ENCODE data around the gene ADAMTS13. TPM values are rescaled to one million over a fixed set of nuclear protein-coding genes. Genes with fewer than 3 reads are reported as not detected.
A peak's percentile ranks its signal among the peaks of the same experiment; 100 is the strongest.

ADAMTS13 gene
- polyA plus RNA-seq, 10 donors = 3.8 to 8.6 (median 5.9) TPM

DNA sequence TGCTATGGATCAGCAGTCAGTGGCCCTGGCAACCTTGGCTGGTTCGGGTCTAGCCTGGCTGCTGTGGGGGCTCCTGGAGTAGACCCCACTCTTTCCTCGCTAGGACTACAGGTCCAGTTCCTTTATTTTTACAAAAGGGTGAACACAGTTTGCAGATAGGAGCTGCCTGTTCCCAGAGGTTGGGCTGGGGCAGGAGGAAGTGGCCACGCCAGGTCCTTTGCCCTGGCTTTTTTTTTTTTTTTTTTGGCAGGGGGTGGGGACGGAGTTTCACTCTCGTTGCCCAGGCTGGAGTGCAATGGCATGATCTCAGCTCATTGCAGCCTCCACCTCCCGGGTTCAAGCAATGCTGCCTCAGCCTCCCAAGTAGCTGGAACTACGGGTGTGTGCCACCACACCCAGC is 48.8 kb downstream of the ADAMTS13 start:
- DNase-seq = no peak

DNA sequence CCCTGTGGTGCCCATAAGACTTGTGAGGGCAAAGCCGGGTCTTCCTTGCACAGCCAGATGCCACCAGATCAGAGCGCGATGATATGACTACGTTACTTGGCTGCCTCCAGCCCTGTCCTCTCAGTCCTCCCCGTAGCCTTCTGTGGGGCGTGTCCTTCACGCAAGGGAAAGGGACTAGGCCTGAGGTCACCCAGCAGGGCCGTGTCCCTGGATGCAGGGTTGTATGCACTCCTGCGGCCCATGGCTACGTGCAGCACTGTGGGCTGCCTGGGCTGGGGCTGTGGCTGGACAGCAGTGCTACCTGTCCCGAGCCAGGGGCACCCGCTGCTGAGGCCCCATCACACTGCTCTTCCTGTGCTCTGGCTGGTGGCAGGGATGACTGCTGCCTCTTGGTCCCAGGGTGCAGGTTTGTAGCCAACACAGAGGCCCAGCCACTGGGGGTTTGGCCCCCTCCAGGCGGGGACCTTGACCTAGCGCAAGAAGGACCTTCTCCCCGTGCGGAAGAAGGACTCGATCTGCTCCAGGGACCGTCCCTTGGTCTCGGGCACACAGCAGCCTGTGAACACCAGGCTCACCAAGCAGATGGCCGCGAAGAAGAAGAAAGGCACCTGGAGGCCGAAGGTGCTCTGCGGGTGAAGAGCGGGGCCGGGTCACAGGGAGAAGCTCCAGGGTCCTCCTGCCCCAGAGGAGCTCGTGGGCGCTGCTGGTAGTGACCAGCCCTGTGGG is 49.5 kb downstream of the ADAMTS13 start:
- DNase-seq = no peak

DNA sequence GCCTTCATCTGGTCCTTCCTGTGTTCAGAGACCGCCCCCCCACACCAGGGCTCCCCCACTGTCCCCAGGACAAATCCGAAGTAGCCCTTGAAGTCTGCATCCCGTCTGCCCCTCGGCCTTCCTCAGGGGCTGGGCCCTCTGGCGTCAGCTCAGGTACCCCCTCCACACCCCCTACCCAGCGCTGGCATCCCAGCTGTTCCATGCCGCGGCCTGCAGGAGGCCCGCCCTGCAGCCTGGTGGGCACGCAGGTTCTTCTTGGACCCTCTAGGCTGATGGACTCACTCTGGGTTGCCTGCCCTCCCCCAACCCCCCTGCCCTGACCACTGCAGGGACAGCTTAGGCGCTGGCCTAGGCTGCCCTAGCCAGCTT is 50.1 kb downstream of the ADAMTS13 start:
- no peak for DNase-seq

DNA sequence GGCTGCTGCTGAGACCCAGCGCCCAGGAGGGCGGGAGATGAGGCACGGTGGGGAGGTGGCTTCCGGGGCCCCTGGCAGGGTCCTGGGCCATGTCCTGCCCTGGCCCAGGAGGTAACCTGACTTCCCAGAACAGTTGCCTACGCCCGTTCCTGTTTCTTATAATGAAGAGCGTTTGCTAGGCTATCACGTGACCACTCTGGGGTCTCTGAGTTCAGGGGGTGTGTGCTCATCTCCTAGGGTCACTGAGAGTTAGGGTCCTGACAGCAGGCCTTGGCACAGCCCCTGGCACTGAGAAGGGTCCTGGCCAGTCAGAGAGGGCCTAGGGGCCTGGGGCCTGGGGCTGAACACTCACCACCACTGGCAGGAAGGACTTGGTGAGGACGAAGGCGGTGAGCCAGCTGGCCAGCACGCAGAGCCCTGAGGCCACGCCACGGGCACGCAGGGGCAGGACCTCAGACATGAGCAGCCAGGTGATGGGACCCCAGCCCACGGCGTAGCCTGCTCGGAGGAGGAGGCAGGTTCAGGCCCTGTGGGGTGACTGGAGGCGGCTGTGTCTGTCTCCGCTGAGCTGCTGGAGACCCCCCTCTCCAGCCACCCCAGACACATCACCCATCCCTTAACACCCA is 50.7 kb downstream of the ADAMTS13 start:
- no peak for DNase-seq

DNA sequence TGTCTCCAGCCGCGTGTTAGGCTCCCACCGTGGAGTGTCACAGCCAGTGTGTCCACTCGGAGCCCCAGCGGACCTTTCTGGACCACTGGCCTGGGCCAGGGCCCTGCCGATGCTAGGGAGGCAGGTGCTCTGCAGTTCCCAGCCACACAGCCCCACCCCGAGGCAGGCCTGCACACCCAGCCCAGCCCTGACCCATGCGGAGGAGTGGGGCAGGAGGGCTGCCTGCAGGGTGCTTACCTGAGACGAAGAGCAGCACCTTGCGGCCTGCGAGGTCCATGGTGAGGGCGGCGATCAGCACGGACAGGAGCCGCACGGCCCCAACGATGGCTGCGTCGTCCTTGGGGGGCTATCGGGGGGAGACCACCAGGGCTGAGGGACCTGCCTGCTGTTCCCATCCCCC is 51.6 kb downstream of the ADAMTS13 start:
- no peak for DNase-seq

DNA sequence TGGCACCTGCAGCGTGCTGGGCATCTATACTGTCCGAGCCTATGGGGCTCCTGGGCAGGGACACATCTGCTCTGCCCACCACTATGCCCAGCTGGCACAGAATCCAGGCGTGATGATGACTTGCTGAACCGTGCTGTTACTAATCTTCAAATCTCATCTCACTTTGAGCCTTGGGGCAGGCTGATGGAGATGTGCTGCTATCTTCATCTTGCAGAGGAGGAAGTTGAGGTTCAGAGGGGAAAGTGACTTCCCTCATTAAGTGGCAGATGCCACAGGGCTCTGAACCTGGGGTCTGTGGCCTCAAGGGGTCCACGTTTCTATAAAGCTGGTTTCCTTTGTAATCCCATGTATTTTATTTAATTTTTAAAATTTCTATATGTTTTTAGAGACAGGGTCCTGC is 52.0 kb downstream of the ADAMTS13 start:
- no peak for DNase-seq

DNA sequence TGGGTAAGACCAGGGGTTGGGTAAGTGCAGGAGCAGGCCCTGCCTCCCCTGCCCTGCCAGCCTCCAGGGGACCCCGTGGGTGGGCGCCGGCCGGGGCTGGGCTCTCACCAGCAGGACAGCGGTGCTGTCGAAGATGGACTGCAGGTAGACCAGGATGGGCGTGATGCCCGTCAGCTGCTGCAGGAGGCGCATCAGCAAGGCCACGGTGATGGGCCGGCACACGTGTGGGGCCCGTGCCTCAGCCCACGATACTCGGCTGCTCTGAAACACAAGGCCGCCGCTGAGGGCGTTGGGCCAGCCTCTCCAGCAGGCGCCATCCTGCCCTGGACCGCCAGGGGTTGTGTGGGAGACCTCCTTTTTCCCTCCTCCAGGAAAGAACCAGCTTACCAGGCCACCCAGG is 52.7 kb downstream of the ADAMTS13 start:
- no peak for DNase-seq

DNA sequence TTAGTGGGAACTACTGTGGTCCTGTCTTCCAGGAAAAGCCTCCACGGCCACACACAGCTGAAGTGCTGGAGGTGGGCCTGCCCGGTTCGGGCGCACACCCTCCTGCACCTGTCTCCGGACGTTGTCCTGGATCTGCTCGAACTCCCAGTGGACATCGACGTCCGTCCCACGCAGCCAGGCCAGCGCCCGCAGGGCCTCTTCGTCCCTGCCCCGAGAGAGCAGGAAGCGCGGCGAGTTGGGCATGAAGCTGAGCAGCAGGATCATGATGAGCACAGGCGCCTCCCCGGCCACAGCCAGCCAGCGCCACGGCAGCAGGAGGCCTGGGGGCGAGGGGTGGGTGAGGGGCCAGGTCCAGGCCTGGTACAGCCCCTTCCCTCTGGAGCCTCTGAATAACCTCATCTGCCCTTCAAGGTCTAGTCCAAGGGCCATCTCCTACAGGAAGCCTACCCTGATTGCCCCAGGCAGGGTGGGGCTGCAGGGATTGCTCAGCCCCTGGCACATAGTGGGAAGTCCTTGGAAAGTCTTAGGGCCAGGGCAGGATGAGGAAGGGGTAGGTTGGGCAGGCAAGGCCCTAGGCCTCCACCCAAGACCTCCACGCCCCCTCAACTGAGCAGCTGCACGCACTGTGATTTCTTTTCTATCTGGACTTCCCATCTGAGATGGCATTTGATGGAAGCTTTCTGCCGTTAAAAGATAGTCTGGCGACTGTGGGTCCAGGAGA is 53.3 kb downstream of the ADAMTS13 start:
- no peak for DNase-seq

DNA sequence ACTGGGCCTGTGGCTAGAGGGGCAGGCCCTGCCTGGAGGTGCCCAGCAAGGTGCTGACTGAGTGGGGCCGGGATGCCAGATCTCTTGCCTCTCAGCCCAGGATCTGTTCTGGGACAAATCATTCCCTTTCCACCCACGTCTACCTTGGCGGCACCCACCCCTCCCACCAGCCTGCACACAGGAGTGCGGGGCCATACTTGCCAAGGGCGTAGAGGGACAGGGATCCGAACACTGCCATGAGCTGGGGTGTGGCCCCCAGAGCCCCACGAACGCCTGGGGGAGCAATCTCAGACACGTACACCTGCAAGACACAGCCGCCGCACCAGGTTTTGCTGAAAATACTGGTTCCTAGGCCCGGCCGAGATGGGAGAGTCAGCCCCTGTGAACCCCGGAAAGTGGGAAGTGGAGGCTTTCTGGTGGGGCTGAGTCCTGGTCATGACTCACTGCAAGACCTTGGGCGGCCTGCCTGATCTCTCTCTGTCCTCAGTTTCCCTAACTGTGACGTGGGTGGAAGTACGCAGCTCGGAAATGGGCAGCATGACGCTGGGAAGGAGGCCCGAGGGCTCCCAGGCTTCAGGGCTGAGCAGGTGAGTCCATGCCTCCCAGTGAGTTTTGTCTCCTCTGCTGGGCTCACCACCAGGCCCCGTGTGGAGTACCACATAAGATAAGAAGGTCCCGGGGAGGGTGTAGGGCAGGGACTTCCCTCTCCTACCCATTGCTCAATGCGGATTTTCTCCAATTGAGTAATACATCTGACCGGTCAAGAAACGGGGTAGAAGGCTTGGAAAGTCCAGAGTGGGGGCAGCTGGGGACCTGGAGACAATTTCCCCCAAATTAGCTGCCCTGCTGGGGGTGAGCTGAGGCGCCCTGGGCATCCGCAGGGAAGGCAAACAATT is 54.1 kb downstream of the ADAMTS13 start:
- no peak for DNase-seq

DNA sequence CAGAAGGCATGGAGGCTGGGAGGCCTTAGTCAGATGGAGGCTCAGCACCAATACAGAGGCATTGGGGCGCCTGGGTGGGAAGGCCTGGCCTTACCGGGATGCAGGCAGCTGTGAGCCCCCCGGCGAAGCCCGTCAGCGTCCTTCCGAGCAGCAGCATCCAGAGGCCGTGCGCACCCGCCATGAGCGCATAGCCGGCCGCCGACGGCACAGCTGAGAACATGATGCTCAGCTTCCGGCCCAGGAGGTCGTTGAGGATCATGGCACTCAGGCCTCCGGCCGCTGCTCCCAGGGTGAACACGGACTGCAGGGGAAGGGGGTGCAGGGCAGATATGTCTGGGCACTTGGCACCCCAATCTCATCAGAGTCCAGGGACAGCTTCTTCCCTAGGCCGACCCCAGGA is 54.8 kb downstream of the ADAMTS13 start:
- DNase-seq = no peak

DNA sequence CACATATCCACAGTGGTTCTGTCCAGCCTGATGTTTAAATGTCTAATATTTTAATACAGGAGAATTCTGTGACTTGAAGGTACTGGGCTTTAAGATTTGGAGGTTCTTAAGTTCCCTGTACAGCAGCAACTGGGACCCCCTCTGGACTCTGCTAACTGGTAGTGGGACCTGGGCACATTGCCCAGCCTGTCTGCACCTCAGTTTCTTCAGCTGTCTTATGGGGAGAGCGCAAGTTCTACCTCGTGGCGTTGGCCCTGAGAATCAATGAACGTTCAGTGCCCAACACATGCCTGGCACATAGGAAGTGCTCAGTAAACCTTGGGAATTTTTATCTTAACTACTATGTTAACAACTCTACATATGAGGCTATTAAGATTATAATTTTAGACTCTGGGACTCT is 55.3 kb downstream of the ADAMTS13 start:
- no peak for DNase-seq

DNA sequence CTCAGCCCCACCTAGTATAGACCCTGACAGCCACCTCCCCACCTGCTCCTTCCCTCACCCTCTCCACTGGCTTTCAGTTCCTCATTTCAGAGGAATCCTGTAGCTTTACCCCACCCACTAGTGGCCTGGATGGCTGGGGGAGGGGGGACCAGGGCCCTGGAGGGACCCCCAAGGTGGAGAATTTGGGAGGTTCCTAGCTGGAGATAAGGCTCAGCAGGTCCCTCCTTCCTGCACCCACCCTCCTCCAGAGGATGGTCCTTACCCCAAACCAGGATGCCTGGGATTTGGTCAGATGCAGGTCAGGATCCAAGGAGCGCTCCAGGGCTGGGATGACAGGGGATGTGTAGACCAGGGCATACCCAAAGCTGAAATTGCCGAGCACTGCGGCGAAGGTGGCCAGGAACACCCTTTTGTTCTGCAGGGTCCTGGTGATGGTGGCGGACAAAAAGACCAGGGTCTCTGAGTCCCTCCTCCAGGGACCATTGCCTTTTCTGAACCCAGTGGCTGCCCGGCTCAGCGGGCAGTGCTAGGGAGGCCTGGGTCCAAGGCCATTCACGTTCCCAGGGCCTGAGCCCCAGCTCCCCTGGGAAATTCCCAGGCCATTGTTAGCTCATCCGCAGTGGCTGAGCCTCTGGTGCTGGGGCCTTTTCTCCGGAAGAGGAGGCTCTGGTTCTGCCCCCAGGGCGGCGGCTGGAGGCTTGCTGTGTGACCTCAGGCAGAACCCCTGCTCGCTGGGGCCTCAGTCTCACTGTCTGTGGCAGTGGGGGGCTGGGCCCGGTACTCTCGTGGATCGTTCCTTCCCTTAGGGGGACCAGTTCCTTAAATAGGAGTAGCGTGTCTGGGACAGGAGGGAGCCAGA is 56.1 kb downstream of the ADAMTS13 start:
- DNase-seq = no peak

DNA sequence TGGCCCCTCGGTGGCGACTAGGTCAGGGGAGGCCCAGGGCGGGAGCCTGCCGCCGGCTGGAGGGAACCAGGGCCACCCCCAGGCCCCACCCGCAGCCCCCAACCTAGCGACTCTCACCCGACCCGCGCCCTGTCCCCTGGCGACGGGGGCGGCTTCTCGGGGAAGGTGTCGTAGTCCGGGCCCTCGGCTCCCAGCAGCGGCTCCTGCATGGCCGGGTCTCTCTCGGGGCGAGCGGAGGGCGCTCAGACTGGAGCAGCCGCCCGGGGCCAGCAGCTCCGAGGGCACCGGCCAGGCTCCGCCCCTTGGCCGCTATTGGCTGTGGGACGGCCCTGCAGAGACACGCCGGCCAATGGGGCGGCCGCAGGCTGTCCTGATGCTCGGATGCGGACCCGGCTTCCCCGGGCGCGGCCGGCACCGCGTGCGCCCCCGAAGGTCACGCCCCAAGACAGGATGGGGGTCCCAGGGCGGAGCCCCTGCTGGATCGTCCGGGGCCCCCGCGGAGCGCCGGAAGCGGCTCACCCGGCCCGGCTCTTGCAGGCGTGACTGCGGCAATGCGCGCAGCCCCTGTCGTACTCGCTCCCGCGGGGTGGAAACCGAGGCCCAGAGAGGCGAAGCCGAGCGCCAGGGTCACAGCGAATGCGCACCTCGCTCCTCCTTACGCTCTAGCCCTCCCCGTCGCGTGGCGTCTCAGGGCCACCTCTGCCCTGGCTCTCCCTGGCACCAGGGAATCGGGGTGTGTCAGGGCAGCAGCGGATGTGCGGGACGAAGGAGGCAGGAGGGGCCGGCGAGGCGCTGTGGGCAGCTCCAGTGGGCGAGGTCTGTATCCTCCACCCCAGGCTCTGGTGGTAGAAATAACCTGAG is 56.9 kb downstream of the ADAMTS13 start, which contains the start of gene SLC2A6:
Gene SLC2A6, minus strand, starts transcription at position 249 of the 861 bp plus-strand sequence. Its CDS starts 40 bp downstream, at position 209.
- DNase-seq = peak; percentile 62 to 90 (median 78)

DNA sequence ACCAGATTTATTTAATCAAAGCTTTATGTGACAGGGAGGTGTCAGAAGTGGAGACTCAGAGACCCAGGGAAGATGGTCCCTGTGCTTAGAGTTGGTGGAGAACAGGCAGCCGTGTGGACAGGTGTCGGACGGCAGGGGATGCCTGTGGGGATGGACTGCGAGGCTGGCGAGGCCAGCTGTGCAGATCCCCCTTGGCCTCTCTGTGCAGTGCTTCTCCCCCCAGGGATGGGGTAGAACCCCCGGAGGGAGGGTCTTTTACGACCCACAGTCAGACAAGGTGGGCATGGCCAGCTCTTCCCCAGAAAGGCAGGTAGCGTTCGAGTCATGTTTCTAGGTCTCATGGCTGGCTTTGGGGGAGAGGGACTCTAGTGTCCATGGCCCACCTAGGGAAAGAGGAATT is 61.4 kb downstream of the ADAMTS13 start:
- no peak for DNase-seq

DNA sequence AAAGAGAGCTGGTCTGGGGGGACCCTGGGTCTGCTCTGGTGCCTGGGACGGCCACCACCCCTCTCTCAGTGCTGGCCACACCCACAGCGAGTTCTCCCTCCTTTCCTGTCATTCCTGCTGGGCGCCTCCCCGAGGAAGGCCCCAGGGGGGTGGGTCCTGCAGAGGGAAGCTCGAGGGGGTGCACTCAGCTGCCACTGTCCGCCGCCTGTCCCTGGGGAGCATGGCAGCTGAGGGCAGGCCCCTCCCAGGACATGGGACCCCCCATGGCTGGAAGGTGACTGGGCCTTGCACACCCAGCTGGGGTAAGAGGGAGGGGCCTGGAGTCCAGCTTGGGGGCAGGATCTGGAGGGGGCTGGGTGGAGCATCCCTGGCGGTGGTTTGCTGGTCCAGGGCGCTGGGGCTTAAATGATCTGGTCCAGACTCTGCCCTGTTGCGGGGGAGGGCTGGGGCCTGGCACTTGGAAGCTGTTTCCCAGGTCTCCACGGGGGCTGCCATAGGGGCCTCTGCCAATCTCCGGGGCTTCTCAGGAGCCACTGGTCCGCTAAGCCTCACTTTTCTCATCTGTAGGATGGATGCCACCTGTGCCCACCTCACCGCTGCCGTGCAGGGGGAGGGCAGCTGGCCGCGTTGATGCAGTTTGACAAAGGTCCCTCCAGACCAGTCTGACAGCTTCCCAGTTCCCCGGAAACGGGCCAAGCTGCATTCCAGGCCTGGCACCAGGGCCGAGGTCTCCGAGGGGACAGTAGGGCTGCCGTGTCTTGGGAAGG is 62.7 kb downstream of the ADAMTS13 start:
- no peak for DNase-seq

DNA sequence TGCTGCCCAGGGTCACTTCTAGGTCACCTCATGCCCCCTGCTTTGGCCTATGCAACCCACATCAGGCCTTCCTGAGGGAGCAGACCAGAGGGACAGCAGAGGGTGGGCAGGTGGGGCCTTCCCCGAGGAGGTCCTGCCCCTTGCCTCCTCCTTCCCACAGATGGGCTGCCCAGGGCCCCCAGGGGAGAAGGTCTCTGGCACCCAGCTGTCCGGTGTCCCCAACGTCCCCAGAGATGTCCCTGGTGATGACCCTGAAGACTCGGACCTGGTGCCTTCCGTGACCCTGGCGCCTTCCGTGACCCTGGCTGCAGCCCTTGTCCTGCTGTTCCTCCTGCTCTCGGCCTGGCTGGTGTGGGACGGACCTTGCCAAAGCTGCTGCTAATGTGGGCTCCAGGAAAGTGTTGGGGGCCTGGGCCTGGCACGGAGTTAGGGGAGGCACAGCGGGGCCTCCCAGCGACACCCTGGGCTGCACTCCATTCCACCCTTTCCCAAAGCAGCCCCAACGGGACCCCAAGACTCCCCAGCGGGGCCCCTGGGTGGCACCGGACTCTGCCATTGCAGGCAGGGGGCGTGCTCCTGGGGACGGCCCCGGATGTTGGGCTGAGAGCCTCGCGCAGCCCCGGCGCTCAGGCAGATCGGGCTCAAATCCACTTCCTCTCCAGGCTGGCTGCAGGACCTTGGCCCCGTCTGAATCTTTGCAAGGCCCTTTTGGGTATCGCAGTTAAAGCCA is 63.5 kb downstream of the ADAMTS13 start:
- DNase-seq = no peak

DNA sequence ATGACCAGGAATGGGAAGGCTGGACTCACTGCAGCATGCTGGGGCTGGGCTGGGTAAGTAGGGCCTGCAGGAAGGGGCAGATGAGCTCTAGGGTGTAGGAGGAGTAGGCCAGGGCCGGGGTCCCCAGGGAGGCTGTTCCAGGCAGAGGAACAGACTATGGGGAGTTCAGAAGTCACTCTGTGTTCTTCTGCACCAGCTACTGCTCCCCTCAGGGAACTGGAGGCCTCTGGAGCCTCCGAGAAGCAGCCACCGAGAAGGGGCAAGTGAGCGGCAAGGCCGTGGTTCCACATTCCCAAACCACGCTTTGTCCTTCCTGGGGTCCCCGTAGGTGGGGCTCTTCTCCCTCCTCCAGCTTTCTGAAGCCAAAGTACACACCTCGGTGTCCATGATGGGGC is 65.2 kb downstream of the ADAMTS13 start:
- no peak for DNase-seq

DNA sequence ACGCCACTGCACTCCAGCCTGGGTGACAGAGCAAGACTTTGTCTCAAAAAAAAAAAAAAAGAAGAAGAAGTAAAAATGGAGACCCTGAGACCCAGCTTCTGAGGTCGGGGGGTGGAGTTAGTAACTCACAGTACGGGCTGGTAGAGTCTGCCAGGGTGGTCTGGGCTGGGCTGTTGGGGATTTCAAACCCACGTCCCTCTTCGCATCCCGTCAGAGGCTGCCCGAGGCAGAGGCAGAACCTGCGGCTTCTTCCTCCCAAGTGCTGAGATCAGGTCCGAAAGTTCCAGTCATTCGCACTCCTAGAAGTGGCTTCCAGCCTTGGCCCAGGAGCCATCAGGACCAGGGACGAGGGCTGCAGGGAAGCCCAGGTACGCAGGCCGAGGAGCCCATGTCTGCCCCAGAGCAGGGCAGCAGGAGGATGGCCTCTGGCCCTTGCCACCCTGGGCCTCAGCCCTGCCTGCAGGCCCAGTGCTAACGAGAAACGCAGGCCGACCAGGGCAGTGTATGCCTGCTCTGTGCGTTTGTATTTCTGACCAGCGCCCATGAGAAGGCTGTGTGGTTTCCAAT is 66.6 kb downstream of the ADAMTS13 start:
- no peak for DNase-seq
